Frontal cortex (tissue), 4 donors: ENCODE data around the gene P2RY2. TPM values are rescaled to one million over a fixed set of nuclear protein-coding genes. Genes with fewer than 3 reads are reported as not detected.
"Not testable (repeated sequence)": the region's sequence is repeated elsewhere in the genome, so short reads cannot be mapped to it uniquely, and the experiment has no call there.

Experiments used
- DNase-seq, 2 donors: peaks; one replicate each; pipeline ENCODE4 v3.0.0; 2012; ENCODE audit warnings: low spot score in 2 of 2
- FAIRE-seq: peaks from 2 replicates; lab custom pipeline; 2012; peaks lifted over from hg19 to GRCh38; lab: Jason Lieb, UNC
- total RNA-seq: library from RNA; depleted of rRNA; stranded (reverse); fragments of >200 nt; gene quantifications from one replicate; pipeline ENCODE4 v1.2.3, GENCODE V29; 2014
- donor health status: control.
- donor health status: control.
- donor health status: control.

P2RY2 gene
- total RNA-seq, 1 donor from 2014 or later, result not detected

GRCh38 chr11:73186886-73187285 lies 31.2 kb upstream of the P2RY2 start:
- DNase-seq (no peak), FAIRE-seq (no peak)

- FAIRE-seq (no peak), DNase-seq (no peak)
These were observed 30.2 kb upstream of the P2RY2 start for GRCh38 chr11:73187854-73188253.

- no peak for FAIRE-seq
- no peak for DNase-seq
These were observed 29.8 kb upstream of the P2RY2 start for GRCh38 chr11:73188301-73188700.

GRCh38 chr11:73189315-73189714 lies 28.8 kb upstream of the P2RY2 start:
- no peak for DNase-seq
- FAIRE-seq, result no peak

- FAIRE-seq (no peak), DNase-seq (no peak)
These were observed 28.1 kb upstream of the P2RY2 start for GRCh38 chr11:73189723-73190556.

GRCh38 chr11:73190557-73190885 lies 27.6 kb upstream of the P2RY2 start:
- DNase-seq (no peak), FAIRE-seq (no peak)

GRCh38 chr11:73191151-73191550 lies 26.9 kb upstream of the P2RY2 start:
- DNase-seq, result no peak
- FAIRE-seq, result no peak

GRCh38 chr11:73192272-73192671 lies 25.8 kb upstream of the P2RY2 start:
- DNase-seq (no peak), FAIRE-seq (no peak)

GRCh38 chr11:73193251-73194033 lies 24.6 kb upstream of the P2RY2 start:
- no peak for DNase-seq
- no peak for FAIRE-seq

GRCh38 chr11:73194034-73194507 lies 24.0 kb upstream of the P2RY2 start:
- DNase-seq (no peak), FAIRE-seq (no peak)

- no peak for FAIRE-seq
- DNase-seq, result no peak
These were observed 23.5 kb upstream of the P2RY2 start for GRCh38 chr11:73194593-73194992.

GRCh38 chr11:73195191-73196007 lies 22.7 kb upstream of the P2RY2 start:
- DNase-seq (no peak), FAIRE-seq (no peak)

- no peak for DNase-seq
- no peak for FAIRE-seq
These were observed 21.5 kb upstream of the P2RY2 start for GRCh38 chr11:73196576-73196975.

- DNase-seq, result no peak
- no peak for FAIRE-seq
These were observed 20.7 kb upstream of the P2RY2 start for GRCh38 chr11:73197348-73197747.

- not testable (repeated sequence) for FAIRE-seq
These were observed 20.3 kb upstream of the P2RY2 start for GRCh38 chr11:73197787-73198186.

GRCh38 chr11:73198677-73199076 lies 19.4 kb upstream of the P2RY2 start:
- FAIRE-seq (no peak), DNase-seq (no peak)

More at GRCh38 chr11:73197787-73198186, 20.3 kb upstream of the P2RY2 start:
- DNase-seq, result not testable (repeated sequence)

- DNase-seq, result no peak
- no peak for FAIRE-seq
These were observed 18.6 kb upstream of the P2RY2 start for GRCh38 chr11:73199446-73199845.

- DNase-seq (no peak), FAIRE-seq (no peak)
These were observed 17.8 kb upstream of the P2RY2 start for GRCh38 chr11:73200256-73200655.

GRCh38 chr11:73201249-73201648 lies 16.8 kb upstream of the P2RY2 start:
- no peak for DNase-seq

More at GRCh38 chr11:73201249-73201648, 16.8 kb upstream of the P2RY2 start:
- no peak for FAIRE-seq
